Endodermal cell (in vitro differentiated cells): ENCODE measurements around the gene PSMD13. TPM values are rescaled to one million over a fixed set of nuclear protein-coding genes. Genes with fewer than 3 reads are reported as not detected.
A peak's percentile ranks its signal among the peaks of the same experiment; 100 is the strongest.

Experiments used
- DNase-seq: peaks from one replicate; pipeline ENCODE4 v3.0.0-alpha.2; 2017
- H3K27ac ChIP-seq: 2 replicates; pipeline ENCODE4 v1.5.1; 2013; ENCODE audit warnings: mild to moderate bottlenecking, low read depth, low read length, moderate library complexity
- H3K27me3 ChIP-seq: 2 replicates; pipeline ENCODE4 v1.6.1; 2013; ENCODE audit warnings: mild to moderate bottlenecking, low read length, moderate library complexity; ENCODE audit not compliant: insufficient read depth, control insufficient read depth, poor library complexity, severe bottlenecking
- H3K36me3 ChIP-seq: 2 replicates; pipeline ENCODE4 v1.7.0; 2013; ENCODE audit warnings: mild to moderate bottlenecking, low read length, moderate library complexity; ENCODE audit not compliant: control insufficient read depth, insufficient read depth
- H3K4me1 ChIP-seq: one replicate; pipeline ENCODE4 v1.7.0; 2013; ENCODE audit warnings: low read length; ENCODE audit not compliant: control insufficient read depth, insufficient read depth
- H3K4me3 ChIP-seq: 2 replicates; pipeline ENCODE4 v1.5.1; 2013; ENCODE audit warnings: mild to moderate bottlenecking, low read length, moderate library complexity
- H3K9ac ChIP-seq: 2 replicates; pipeline ENCODE4 v1.6.1; 2013; ENCODE audit warnings: mild to moderate bottlenecking, low read length, moderate library complexity; ENCODE audit not compliant: poor library complexity, severe bottlenecking; ENCODE audit errors: extremely low read depth
- H3K9me3 ChIP-seq: 2 replicates; pipeline ENCODE4 v1.6.1; 2013; ENCODE audit warnings: mild to moderate bottlenecking, low read length, moderate library complexity; ENCODE audit not compliant: control insufficient read depth
- H3K27ac Mint-ChIP-seq: 2 replicates; pipeline ENCODE4 v1.8.0; 2020; ENCODE audit warnings: mixed read lengths
- H3K27me3 Mint-ChIP-seq: 2 replicates; pipeline ENCODE4 v1.8.0; 2021; ENCODE audit warnings: mild to moderate bottlenecking, mixed read lengths; ENCODE audit not compliant: insufficient read depth
- H3K36me3 Mint-ChIP-seq: 2 replicates; pipeline ENCODE4 v1.8.0; 2020; ENCODE audit warnings: low read depth, mixed read lengths
- H3K4me1 Mint-ChIP-seq: 2 replicates; pipeline ENCODE4 v1.8.0; 2020; ENCODE audit warnings: mixed read lengths
- H3K4me3 Mint-ChIP-seq: 2 replicates; pipeline ENCODE4 v1.8.0; 2020; ENCODE audit warnings: mild to moderate bottlenecking, moderate library complexity, mixed read lengths
- H3K9me3 Mint-ChIP-seq: 2 replicates; pipeline ENCODE4 v1.8.0; 2020; ENCODE audit warnings: mild to moderate bottlenecking, mixed read lengths
- WGBS, 2 experiments: methylation state at CpG; one replicate each; pipeline versions ENCODE4 v1.1.5 to v1.1.7; 2013; ENCODE audit warnings: missing lambda C conversion rate in 2 of 2, mixed read lengths in 1 of 2; ENCODE audit not compliant: insufficient coverage in 1 of 2, insufficient read length in 1 of 2; 5-methylcytosine and 5-hydroxymethylcytosine counted together
- total RNA-seq, 2 donors: library from RNA; stranded (reverse); fragmentation: NEBNext Ultra II Directional in 1 of 2; extraction: Animal tissue kit (Norgen Biotek cat#: 25700) in 1 of 2; gene quantifications; 2 replicates in 1 of 2; 3 replicates in 1 of 2; pipeline ENCODE4 v1.2.1, GENCODE V29; 2021
- TF ChIP-seq, protein P1 (sequence below): fragments of 200-600 bp; sonication (generic); conservative IDR thresholded peaks from 2 replicates; pipeline ENCODE4 v1.5.0; 2021; ENCODE audit warnings: antibody characterized with exemption, mild to moderate bottlenecking

The PSMD13 gene
- total RNA-seq, 2 donors from 2014 or later: 120 to 134 TPM

- Histone ChIP-seq H3K4me3 (peak overlapping the region; percentile 79), H3K36me3 (no peaks in the 10 kb centered on the region), H3K27me3 (peaks cover 17% of the 10 kb centered on the region), H3K9me3 (no peaks in the 10 kb centered on the region), H3K9ac (peak overlapping the region; percentile 30), H3K4me1 (no peaks in the 10 kb centered on the region), H3K27ac (no peak overlapping the region)
- TF ChIP-seq, protein P1, sequence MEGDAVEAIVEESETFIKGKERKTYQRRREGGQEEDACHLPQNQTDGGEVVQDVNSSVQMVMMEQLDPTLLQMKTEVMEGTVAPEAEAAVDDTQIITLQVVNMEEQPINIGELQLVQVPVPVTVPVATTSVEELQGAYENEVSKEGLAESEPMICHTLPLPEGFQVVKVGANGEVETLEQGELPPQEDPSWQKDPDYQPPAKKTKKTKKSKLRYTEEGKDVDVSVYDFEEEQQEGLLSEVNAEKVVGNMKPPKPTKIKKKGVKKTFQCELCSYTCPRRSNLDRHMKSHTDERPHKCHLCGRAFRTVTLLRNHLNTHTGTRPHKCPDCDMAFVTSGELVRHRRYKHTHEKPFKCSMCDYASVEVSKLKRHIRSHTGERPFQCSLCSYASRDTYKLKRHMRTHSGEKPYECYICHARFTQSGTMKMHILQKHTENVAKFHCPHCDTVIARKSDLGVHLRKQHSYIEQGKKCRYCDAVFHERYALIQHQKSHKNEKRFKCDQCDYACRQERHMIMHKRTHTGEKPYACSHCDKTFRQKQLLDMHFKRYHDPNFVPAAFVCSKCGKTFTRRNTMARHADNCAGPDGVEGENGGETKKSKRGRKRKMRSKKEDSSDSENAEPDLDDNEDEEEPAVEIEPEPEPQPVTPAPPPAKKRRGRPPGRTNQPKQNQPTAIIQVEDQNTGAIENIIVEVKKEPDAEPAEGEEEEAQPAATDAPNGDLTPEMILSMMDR: no peak
- peak; percentile 67 for DNase-seq
- Mint-ChIP-seq H3K36me3 (peaks cover 14% of the 10 kb centered on the region), H3K27ac (peak overlapping the region; percentile 55), H3K4me1 (peaks cover 15% of the 10 kb centered on the region), H3K9me3 (no peaks in the 10 kb centered on the region), H3K27me3 (peaks cover 26% of the 10 kb centered on the region), H3K4me3 (peak overlapping the region; percentile 66)
- 23 to 50% methylated on average over 7 to 41 of the region's 41 CpGs for WGBS, 2 experiments
Measured at GRCh38 chr11:287821-288477, 51.2 kb downstream of the PSMD13 start.

DNA sequence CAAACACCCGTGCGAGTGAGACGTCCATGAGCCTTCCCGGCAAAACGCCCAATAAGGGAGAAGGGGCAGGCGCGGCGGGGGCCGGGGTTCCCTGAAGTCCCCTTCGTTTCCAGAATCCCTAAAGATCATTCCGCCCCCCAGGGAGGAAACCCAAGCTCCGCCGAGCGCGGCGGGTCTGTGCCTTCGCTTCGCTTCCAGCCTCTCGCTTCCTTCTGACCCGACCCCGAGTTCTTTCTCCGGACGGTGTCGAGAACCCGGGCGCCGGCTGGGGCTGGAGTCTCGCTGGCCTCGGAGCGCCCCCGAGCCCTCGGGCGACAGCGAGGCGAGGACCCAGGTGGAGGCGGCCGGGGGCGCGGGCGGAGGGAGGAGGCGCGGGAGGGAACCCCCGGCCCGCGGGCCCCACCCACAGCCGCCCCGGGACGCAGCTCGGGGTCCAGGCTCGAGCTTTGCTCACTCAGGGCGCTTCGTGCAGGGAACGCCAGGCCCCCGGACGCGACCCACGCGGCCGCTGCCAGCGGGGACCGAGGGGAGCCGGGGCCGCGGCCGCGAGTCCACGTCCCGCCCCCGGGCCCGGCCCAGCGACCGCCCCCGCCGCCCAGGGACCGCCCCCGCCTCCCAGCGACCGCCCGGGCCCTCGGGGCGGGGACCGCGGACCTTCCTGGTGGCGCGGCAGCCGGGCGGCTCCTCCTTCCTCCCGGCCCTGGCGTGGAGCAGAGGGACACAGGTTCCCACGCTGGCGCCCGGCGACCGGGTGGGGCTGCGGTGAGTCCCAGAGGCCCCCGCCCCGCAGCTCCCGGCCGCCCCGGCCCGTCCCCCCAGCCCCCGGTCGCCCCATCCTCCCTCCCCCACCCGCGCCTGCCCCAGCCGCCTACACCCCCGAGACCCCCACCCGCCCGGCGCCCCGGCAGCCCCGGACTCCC is 52.0 kb downstream of the PSMD13 start, which contains the start of gene PGGHG:
PGGHG (plus strand) TSS at position 649 of the 920 bp plus-strand sequence. CDS start 691 bp downstream, outside the sequence.
- no peaks in the 10 kb centered on the region for H3K9me3 ChIP-seq
- peak within 1 kb of the TSS; percentile 66 for H3K4me3 Mint-ChIP-seq
- H3K27ac Mint-ChIP-seq: peak within 1 kb of the TSS; percentile 55
- TF ChIP-seq, protein P1: no peak
- H3K9ac ChIP-seq: peak within 1 kb of the TSS; percentile 30
- peaks cover 3% of the 10 kb centered on the region for H3K36me3 ChIP-seq
- WGBS, 2 experiments: 1% methylated on average over 28 to 95 of the region's 112 CpGs
- peak within 1 kb of the TSS; percentile 79 for H3K4me3 ChIP-seq
- H3K4me1 Mint-ChIP-seq: peaks cover 15% of the 10 kb centered on the region
- peaks cover 15% of the 10 kb centered on the region for H3K36me3 Mint-ChIP-seq
- no peaks in the 10 kb centered on the region for H3K9me3 Mint-ChIP-seq
- H3K27ac ChIP-seq: no peak within 1 kb of the TSS
- peaks cover 17% of the 10 kb centered on the region for H3K27me3 ChIP-seq
- no peaks in the 10 kb centered on the region for H3K4me1 ChIP-seq
- peaks cover 24% of the 10 kb centered on the region for H3K27me3 Mint-ChIP-seq
- DNase-seq: peak; percentile 79

GRCh38 chr11:289398-289711 is 52.6 kb downstream of the PSMD13 start:
- 52 to 82% methylated on average over 6 to 10 of the region's 14 CpGs for WGBS, 2 experiments
- Mint-ChIP-seq H3K36me3 (peaks cover 15% of the 10 kb centered on the region), H3K4me3 (peak overlapping the region; percentile 63), H3K4me1 (peaks cover 15% of the 10 kb centered on the region), H3K27ac (no peak overlapping the region), H3K9me3 (no peaks in the 10 kb centered on the region), H3K27me3 (peaks cover 23% of the 10 kb centered on the region)
- Histone ChIP-seq H3K36me3 (peaks cover 6% of the 10 kb centered on the region), H3K9ac (peak overlapping the region; percentile 3), H3K27ac (no peak overlapping the region), H3K27me3 (peaks cover 17% of the 10 kb centered on the region), H3K4me1 (no peaks in the 10 kb centered on the region), H3K4me3 (peak overlapping the region; percentile 79), H3K9me3 (no peaks in the 10 kb centered on the region)
- DNase-seq: no peak
- TF ChIP-seq, protein P1: no peak
